Measurements from ENCODE around the gene VWA8. TPM values are rescaled to one million over a fixed set of nuclear protein-coding genes. Genes with fewer than 3 reads are reported as not detected.

VWA8 gene
- total RNA-seq, 1 donor, result 33.2 TPM

- peak; percentile 56 for DNase-seq (ENCODE audit: low read depth)
- TF ChIP-seq CTCF (IDR thresholded peaks at IDR 0.05; ENCODE audit: insufficient read depth, low read depth, low read length), result no peak
- no peak overlapping the region for H3K4me3 ChIP-seq (ENCODE audit: low read depth, low read length)
Measured at GRCh38 chr13:41981951-41982715, 21.2 kb upstream of the VWA8 start.

- TF ChIP-seq CTCF (IDR thresholded peaks at IDR 0.05; ENCODE audit: insufficient read depth, low read depth, low read length), result no peak
- H3K4me3 ChIP-seq (ENCODE audit: low read depth, low read length), result no peak overlapping the region
- no peak for DNase-seq (ENCODE audit: low read depth)
Measured at GRCh38 chr13:41978007-41978406, 17.1 kb upstream of the VWA8 start.

- DNase-seq (ENCODE audit: low read depth), result no peak
- no peak overlapping the region for H3K4me3 ChIP-seq (ENCODE audit: low read depth, low read length)
- TF ChIP-seq CTCF (IDR thresholded peaks at IDR 0.05; ENCODE audit: insufficient read depth, low read depth, low read length), result no peak
Measured at GRCh38 chr13:41976476-41976875, 15.6 kb upstream of the VWA8 start.

DNA sequence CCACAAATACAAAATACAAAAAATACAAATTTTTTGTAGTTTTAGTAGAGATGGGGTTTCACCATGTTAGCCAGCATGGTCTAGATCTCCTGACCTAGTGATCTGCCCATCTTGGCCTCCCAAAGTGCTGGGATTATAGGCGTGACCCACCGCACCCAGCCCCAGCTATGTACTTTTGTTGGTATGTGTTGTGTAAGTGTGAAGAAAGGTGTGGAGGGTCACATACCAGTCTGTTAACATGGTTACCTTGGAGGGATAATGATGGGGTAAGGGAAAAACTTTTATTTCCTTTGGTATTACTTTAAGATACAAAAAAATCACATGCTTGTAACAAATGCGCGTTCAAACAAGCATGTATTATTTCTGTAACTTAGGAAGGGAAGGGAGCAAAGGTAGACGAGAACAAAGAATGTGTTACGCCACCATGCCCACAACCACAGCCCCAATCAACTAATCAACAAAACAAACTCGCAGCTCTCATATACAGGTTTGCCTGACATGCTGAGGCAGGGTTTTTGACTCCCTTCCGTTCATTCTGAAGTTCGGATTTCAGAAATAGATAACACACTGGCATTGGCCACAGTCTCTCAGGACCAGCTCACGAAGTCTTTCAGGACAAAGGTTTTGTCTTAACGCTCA, 13.5 kb upstream of the VWA8 start:
- no peak for TF ChIP-seq CTCF (IDR thresholded peaks at IDR 0.05; ENCODE audit: insufficient read depth, low read depth, low read length)
- no peak overlapping the region for H3K4me3 ChIP-seq (ENCODE audit: low read depth, low read length)
- DNase-seq (ENCODE audit: low read depth), result no peak

GRCh38 chr13:41973247-41973741, 12.4 kb upstream of the VWA8 start:
- no peak for DNase-seq (ENCODE audit: low read depth)
- TF ChIP-seq CTCF (IDR thresholded peaks at IDR 0.05; ENCODE audit: insufficient read depth, low read depth, low read length), result no peak
- no peak overlapping the region for H3K4me3 ChIP-seq (ENCODE audit: low read depth, low read length)

DNA sequence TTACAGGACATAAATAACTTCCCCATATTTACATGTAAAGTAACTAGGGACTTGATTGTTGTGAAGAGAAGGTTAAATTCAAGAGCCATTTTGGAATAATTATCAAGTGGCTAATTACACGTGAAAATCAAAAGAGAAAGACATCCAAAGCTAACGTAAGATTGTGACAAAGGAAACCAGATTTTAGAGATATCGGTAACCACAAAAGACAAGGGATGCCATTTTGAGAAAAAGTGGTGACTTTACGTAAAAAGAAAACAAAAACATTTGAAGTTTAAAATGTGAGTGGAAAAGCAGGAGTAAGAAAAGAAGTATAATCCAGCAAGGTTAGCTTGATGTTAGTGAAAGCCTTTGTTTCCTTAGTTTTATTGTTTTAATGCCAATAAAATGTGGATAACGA, 10.9 kb upstream of the VWA8 start:
- no peak overlapping the region for H3K4me3 ChIP-seq (ENCODE audit: low read depth, low read length)
- no peak for DNase-seq (ENCODE audit: low read depth)
- TF ChIP-seq CTCF (IDR thresholded peaks at IDR 0.05; ENCODE audit: insufficient read depth, low read depth, low read length), result no peak
